K562 (cell line): Measurements from ENCODE around the gene APOC4. TPM values are rescaled to one million over a fixed set of nuclear protein-coding genes. Genes with fewer than 3 reads are reported as not detected.
A peak's percentile ranks its signal among the peaks of the same experiment; 100 is the strongest.

Source experiments
- ARHGAP35 ChIP-seq: fragments of 450-650 bp; IDR thresholded peaks from 2 replicates; pipeline ENCODE4 v1.6.1; 2018; ENCODE audit not compliant: partially characterized antibody
- ATF1 ChIP-seq, 2 experiments: fragments of 450-650 bp in 1 of 2; IDR thresholded peaks; 2 replicates each; pipeline ENCODE4 v1.6.1; 2016; ENCODE audit warnings: missing compliant biosample characterization in 1 of 2, missing genetic modification characterization in 1 of 2
- EGR1 ChIP-seq: fragments of 450-650 bp; conservative IDR thresholded peaks from 2 replicates; pipeline ENCODE4 v1.6.1; 2017; ENCODE audit warnings: mild to moderate bottlenecking
- EZH2 ChIP-seq: IDR thresholded peaks from 2 replicates; pipeline ENCODE4 v1.6.1; 2012; ENCODE audit warnings: low read depth, mild to moderate bottlenecking, inconsistent platforms, low read length, borderline replicate concordance
- FOXM1 ChIP-seq, 2 experiments: fragments of 450-650 bp in 1 of 2; sonication (generic) in 1 of 2; formaldehyde crosslinking in 1 of 2; IDR thresholded peaks; 2 replicates each; pipeline versions ENCODE4 v1.6.1 to v1.9.0; 2017 to 2022; ENCODE audit warnings: low read depth in 2 of 2, mild to moderate bottlenecking in 2 of 2, missing genetic modification reagents in 1 of 2, moderate library complexity in 1 of 2
- GATA2 ChIP-seq: sonication (generic); formaldehyde crosslinking; IDR thresholded peaks from 2 replicates; pipeline ENCODE4 v1.4.0; 2020; ENCODE audit warnings: mild to moderate bottlenecking, missing genetic modification reagents
- HNRNPK ChIP-seq: fragments of 200-400 bp; formaldehyde crosslinking; IDR thresholded peaks from one replicate; pipeline ENCODE4 v1.6.1; 2018; ENCODE audit warnings: mild to moderate bottlenecking, low read depth, low read length; ENCODE audit not compliant: poor library complexity, severe bottlenecking
- HNRNPL ChIP-seq: fragments of 200-400 bp; formaldehyde crosslinking; IDR thresholded peaks from 2 replicates; pipeline ENCODE4 v1.6.1; 2017; ENCODE audit warnings: low read depth, mild to moderate bottlenecking, low read length
- HOXB6 ChIP-seq: fragments of 250-450 bp; sonication (Bioruptor Pico); IDR thresholded peaks from 2 replicates; pipeline ENCODE4 v1.5.1; 2022; ENCODE audit warnings: mild to moderate bottlenecking, borderline replicate concordance
- JUND ChIP-seq, 2 experiments: IDR thresholded peaks; 2 replicates in 1 of 2; 3 replicates in 1 of 2; pipeline ENCODE4 v1.6.1; 2011; ENCODE audit warnings: borderline replicate concordance in 2 of 2, low read depth in 2 of 2, low read length in 2 of 2, improper control_type of control experiment in 1 of 2, missing biosample characterization in 1 of 2, missing genetic modification characterization in 1 of 2, missing genetic modification reagents in 1 of 2
- KLF16 ChIP-seq: IDR thresholded peaks from 2 replicates; pipeline ENCODE4 v1.6.1; 2016; ENCODE audit warnings: antibody characterized with exemption
- MLX ChIP-seq, 2 experiments: fragments of 450-650 bp in 1 of 2; sonication (generic) in 1 of 2; formaldehyde crosslinking; conservative IDR thresholded peaks; 2 replicates each; pipeline versions ENCODE4 v1.4.0 to v1.8.1; 2020 to 2022; ENCODE audit warnings: mild to moderate bottlenecking in 1 of 2, missing genetic modification reagents in 1 of 2
- RFX1 ChIP-seq: fragments of 450-650 bp; IDR thresholded peaks from 2 replicates; pipeline ENCODE4 v1.6.1; 2016; ENCODE audit warnings: mild to moderate bottlenecking, moderate library complexity
- SIRT6 ChIP-seq: IDR thresholded peaks from one replicate; pipeline ENCODE4 v1.6.1; 2012; ENCODE audit warnings: low read depth, mild to moderate bottlenecking, control low read depth, inconsistent platforms, low read length, moderate library complexity
- SP1 ChIP-seq: sonication (generic); formaldehyde crosslinking; IDR thresholded peaks from 2 replicates; pipeline ENCODE4 v1.8.1; 2022; ENCODE audit warnings: mild to moderate bottlenecking, missing genetic modification reagents
- TSC22D4 ChIP-seq: fragments of 450-650 bp; IDR thresholded peaks from 2 replicates; pipeline ENCODE4 v1.6.1; 2016; ENCODE audit warnings: missing genetic modification characterization, missing biosample characterization, control low read depth
- ZFP30 ChIP-seq: fragments of 250-450 bp; sonication (Bioruptor Pico); IDR thresholded peaks from 2 replicates; pipeline ENCODE4 v1.8.0; 2022; ENCODE audit warnings: moderate library complexity, mild to moderate bottlenecking, inconsistent platforms, borderline replicate concordance
- ZNF583 ChIP-seq: fragments of 250-450 bp; sonication (Bioruptor Pico); IDR thresholded peaks from 2 replicates; pipeline ENCODE4 v1.4.0; 2020
- polyA plus RNA-seq, 8 experiments: library from polyadenylated mRNA; depleted of rRNA in 4 of 8; stranded (reverse) in 5 of 8; unstranded in 3 of 8; fragments of >200 nt; fragmentation: Nextera tagmentation in 2 of 8; fragmentation: Illumina TruSeq in 1 of 8; extraction: Ambion mirVana in 2 of 8; extraction: Trizol in 1 of 8; gene quantifications; 2 replicates each; pipeline versions ENCODE4 v1.2.1 to v1.2.3, GENCODE V29; 2011 to 2014; ENCODE audit warnings: inconsistent platforms in 1 of 8, missing spikeins in 1 of 8
- total RNA-seq, 7 experiments: library from RNA; depleted of rRNA in 6 of 7; stranded (reverse); fragments of >200 nt in 6 of 7; fragmentation: Illumina TruSeq in 2 of 7; extraction: Trizol in 2 of 7; gene quantifications; 2 replicates each; pipeline versions ENCODE4 v1.2.1 to v1.2.3, GENCODE V29; 2011 to 2021; ENCODE audit warnings: low replicate concordance in 1 of 7
- TF ChIP-seq, protein P1 (sequence below), 2 experiments: IDR thresholded peaks in 1 of 2; conservative IDR thresholded peaks in 1 of 2; 2 replicates each; pipeline ENCODE4 v1.6.1; 2016; ENCODE audit warnings: low read depth in 2 of 2, mild to moderate bottlenecking in 1 of 2, missing compliant biosample characterization in 1 of 2, missing genetic modification characterization in 1 of 2, moderate library complexity in 1 of 2
- TF ChIP-seq, protein P2 (sequence below): fragments of 250-450 bp; sonication (Bioruptor Pico); IDR thresholded peaks from 2 replicates; pipeline ENCODE4 v1.9.0; 2021; ENCODE audit warnings: mild to moderate bottlenecking
- TF ChIP-seq, protein P3 (sequence below), 2 experiments: IDR thresholded peaks; 2 replicates each; pipeline ENCODE4 v1.6.1; 2011; ENCODE audit warnings: borderline replicate concordance in 1 of 2, control low read depth in 1 of 2, low read depth in 1 of 2, low read length in 1 of 2, mild to moderate bottlenecking in 1 of 2, mixed read lengths in 1 of 2, moderate library complexity in 1 of 2; ENCODE audit not compliant: insufficient read depth in 1 of 2, insufficient read length in 1 of 2, poor library complexity in 1 of 2, severe bottlenecking in 1 of 2; ENCODE audit errors: extremely low read depth in 1 of 2

APOC4 gene
- total and polyA plus RNA-seq, 9 of the 15 experiments (the other 6 are each of a cell fraction or from before 2014, with no cell fraction given) = 0.46 TPM; not detected in 8

- TF ChIP-seq, protein P1, sequence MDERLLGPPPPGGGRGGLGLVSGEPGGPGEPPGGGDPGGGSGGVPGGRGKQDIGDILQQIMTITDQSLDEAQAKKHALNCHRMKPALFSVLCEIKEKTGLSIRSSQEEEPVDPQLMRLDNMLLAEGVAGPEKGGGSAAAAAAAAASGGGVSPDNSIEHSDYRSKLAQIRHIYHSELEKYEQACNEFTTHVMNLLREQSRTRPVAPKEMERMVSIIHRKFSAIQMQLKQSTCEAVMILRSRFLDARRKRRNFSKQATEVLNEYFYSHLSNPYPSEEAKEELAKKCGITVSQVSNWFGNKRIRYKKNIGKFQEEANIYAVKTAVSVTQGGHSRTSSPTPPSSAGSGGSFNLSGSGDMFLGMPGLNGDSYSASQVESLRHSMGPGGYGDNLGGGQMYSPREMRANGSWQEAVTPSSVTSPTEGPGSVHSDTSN (CRISPR knock-in tag; IDR thresholded peaks at IDR 0.05; ENCODE audit: low read depth) = no peak
- TF ChIP-seq, protein P1 (tag; conservative IDR thresholded peaks at IDR 0.05; ENCODE audit: low read depth) = no peak
- TF ChIP-seq HOXB6 (CRISPR knock-in tag) (no peak), SP1 (CRISPR knock-in tag) (no peak), HNRNPK (no peak), ZFP30 (no peak), EZH2 (no peak), MLX (CRISPR knock-in tag; conservative IDR thresholded peaks at IDR 0.05) (no peak), ARHGAP35 (no peak), FOXM1 (IDR thresholded peaks at IDR 0.05; ENCODE audit: low read depth) (no peak), FOXM1 (CRISPR knock-in tag; IDR thresholded peaks at IDR 0.05; ENCODE audit: low read depth) (no peak), EGR1 (no peak), ZNF583 (CRISPR knock-in tag) (no peak), GATA2 (CRISPR knock-in tag) (peak; percentile 76), SIRT6 (no peak), JUND (IDR thresholded peaks at IDR 0.05; ENCODE audit: borderline replicate concordance, low read depth, low read length) (0 out of 2 replicates have a peak, but pooled peaks have one; percentile 6), JUND (tag; IDR thresholded peaks at IDR 0.05; ENCODE audit: borderline replicate concordance, low read depth, low read length) (no peak), RFX1 (no peak), ATF1 (CRISPR knock-in tag; IDR thresholded peaks at IDR 0.05) (no peak), ATF1 (tag; IDR thresholded peaks at IDR 0.05) (no peak), TSC22D4 (tag) (no peak), KLF16 (peak; percentile 28; the same call in 1 of the 2 replicates), HNRNPL (no peak)
- TF ChIP-seq, protein P2, sequence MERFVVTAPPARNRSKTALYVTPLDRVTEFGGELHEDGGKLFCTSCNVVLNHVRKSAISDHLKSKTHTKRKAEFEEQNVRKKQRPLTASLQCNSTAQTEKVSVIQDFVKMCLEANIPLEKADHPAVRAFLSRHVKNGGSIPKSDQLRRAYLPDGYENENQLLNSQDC (CRISPR knock-in tag) = no peak
- TF ChIP-seq, protein P3, sequence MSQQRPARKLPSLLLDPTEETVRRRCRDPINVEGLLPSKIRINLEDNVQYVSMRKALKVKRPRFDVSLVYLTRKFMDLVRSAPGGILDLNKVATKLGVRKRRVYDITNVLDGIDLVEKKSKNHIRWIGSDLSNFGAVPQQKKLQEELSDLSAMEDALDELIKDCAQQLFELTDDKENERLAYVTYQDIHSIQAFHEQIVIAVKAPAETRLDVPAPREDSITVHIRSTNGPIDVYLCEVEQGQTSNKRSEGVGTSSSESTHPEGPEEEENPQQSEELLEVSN (IDR thresholded peaks at IDR 0.05; ENCODE audit: borderline replicate concordance in 1 of 2, extremely low read depth in 1 of 2, insufficient read depth in 1 of 2, insufficient read length in 1 of 2, low read depth in 1 of 2, low read length in 1 of 2, poor library complexity in 1 of 2, severe bottlenecking in 1 of 2) = no peak
Measured at GRCh38 chr19:44951179-44952159, 9.4 kb downstream of the APOC4 start (continued).
